MG63 (cell line): Measurements from ENCODE around the gene NMNAT1. TPM values are rescaled to one million over a fixed set of nuclear protein-coding genes. Genes with fewer than 3 reads are reported as not detected.
A peak's percentile ranks its signal among the peaks of the same experiment; 100 is the strongest.
"Not testable (repeated sequence)": the region's sequence is repeated elsewhere in the genome, so short reads cannot be mapped to it uniquely, and the experiment has no call there.

Experiments
- DNase-seq: peaks from one replicate; pipeline ENCODE4 v3.0.0-alpha.2; 2020
- H3K27me3 ChIP-seq: fragments of 250-450 bp; sonication (Bioruptor Pico); 2 replicates; pipeline ENCODE4 v1.5.1; 2020; ENCODE audit warnings: mild to moderate bottlenecking, moderate library complexity
- H3K36me3 ChIP-seq: fragments of 250-450 bp; sonication (Bioruptor Pico); 2 replicates; pipeline ENCODE4 v1.5.1; 2020; ENCODE audit warnings: mild to moderate bottlenecking, moderate library complexity
- H3K4me3 ChIP-seq: fragments of 250-450 bp; sonication (Bioruptor Pico); 2 replicates; pipeline ENCODE4 v1.5.1; 2020; ENCODE audit warnings: mild to moderate bottlenecking, moderate library complexity
- H3K9me3 ChIP-seq: fragments of 250-450 bp; sonication (Bioruptor Pico); 2 replicates; pipeline ENCODE4 v1.5.1; 2020; ENCODE audit warnings: mild to moderate bottlenecking, moderate library complexity
- total RNA-seq: library from RNA; depleted of rRNA; stranded (reverse); fragments of >200 nt; shearing (Covaris generic); gene quantifications from 2 replicates; pipeline ENCODE4 v1.2.3, GENCODE V29; 2014; ENCODE audit warnings: low replicate concordance

NMNAT1 gene
- total RNA-seq, 1 experiment from 2014 or later = 10.1 TPM

- H3K9me3 ChIP-seq = no peaks in the 10 kb centered on the region
- no peak for DNase-seq
- H3K36me3 ChIP-seq = no peaks in the 10 kb centered on the region
- no peaks in the 10 kb centered on the region for H3K27me3 ChIP-seq
- no peak overlapping the region for H3K4me3 ChIP-seq
These were observed 30.9 kb upstream of the NMNAT1 start for GRCh38 chr1:9912264-9912936.

GRCh38 chr1:9914610-9914937 lies 28.7 kb upstream of the NMNAT1 start:
- H3K4me3 ChIP-seq = no peak overlapping the region
- H3K36me3 ChIP-seq = no peaks in the 10 kb centered on the region
- H3K9me3 ChIP-seq = no peaks in the 10 kb centered on the region
- no peaks in the 10 kb centered on the region for H3K27me3 ChIP-seq
- no peak for DNase-seq

GRCh38 chr1:9916452-9916851 lies 26.8 kb upstream of the NMNAT1 start:
- Histone ChIP-seq H3K9me3 (no peaks in the 10 kb centered on the region), H3K4me3 (no peak overlapping the region), H3K27me3 (no peaks in the 10 kb centered on the region), H3K36me3 (no peaks in the 10 kb centered on the region)
- no peak for DNase-seq

GRCh38 chr1:9917495-9917894 lies 25.8 kb upstream of the NMNAT1 start:
- not testable (repeated sequence) for H3K27me3 ChIP-seq, H3K9me3 ChIP-seq, DNase-seq, H3K4me3 ChIP-seq, H3K36me3 ChIP-seq

GRCh38 chr1:9917901-9918300 lies 25.4 kb upstream of the NMNAT1 start:
- no peak overlapping the region for H3K4me3 ChIP-seq
- no peaks in the 10 kb centered on the region for H3K27me3 ChIP-seq
- H3K9me3 ChIP-seq = no peaks in the 10 kb centered on the region
- H3K36me3 ChIP-seq = no peaks in the 10 kb centered on the region
- no peak for DNase-seq

- H3K27me3 ChIP-seq = no peaks in the 10 kb centered on the region
- DNase-seq = no peak
These were observed 22.7 kb upstream of the NMNAT1 start for GRCh38 chr1:9920606-9921005.

GRCh38 chr1:9922342-9922741 lies 20.9 kb upstream of the NMNAT1 start:
- Histone ChIP-seq H3K27me3 (no peaks in the 10 kb centered on the region), H3K9me3 (no peaks in the 10 kb centered on the region), H3K4me3 (no peak overlapping the region), H3K36me3 (no peaks in the 10 kb centered on the region)
- no peak for DNase-seq

More at GRCh38 chr1:9920606-9921005, 22.7 kb upstream of the NMNAT1 start:
- H3K36me3 ChIP-seq = no peaks in the 10 kb centered on the region
- H3K4me3 ChIP-seq = no peak overlapping the region
- H3K9me3 ChIP-seq = no peaks in the 10 kb centered on the region

GRCh38 chr1:9927259-9927658 lies 16.0 kb upstream of the NMNAT1 start:
- Histone ChIP-seq H3K9me3 (no peaks in the 10 kb centered on the region), H3K36me3 (peaks cover 21% of the 10 kb centered on the region)

GRCh38 chr1:9929431-9930385 lies 13.6 kb upstream of the NMNAT1 start:
- no peak for DNase-seq
- H3K27me3 ChIP-seq = no peaks in the 10 kb centered on the region
- H3K36me3 ChIP-seq = peaks cover 21% of the 10 kb centered on the region
- H3K4me3 ChIP-seq = no peak overlapping the region
- no peaks in the 10 kb centered on the region for H3K9me3 ChIP-seq

More at GRCh38 chr1:9927259-9927658, 16.0 kb upstream of the NMNAT1 start:
- no peak for DNase-seq
- Histone ChIP-seq H3K27me3 (no peaks in the 10 kb centered on the region), H3K4me3 (no peak overlapping the region)

GRCh38 chr1:9942399-9942938 lies 806 bp upstream of the NMNAT1 start:
- H3K4me3 ChIP-seq = peak overlapping the region; percentile 96
- no peaks in the 10 kb centered on the region for H3K9me3 ChIP-seq
- DNase-seq = no peak
- peaks cover 14% of the 10 kb centered on the region for H3K36me3 ChIP-seq
- H3K27me3 ChIP-seq = no peaks in the 10 kb centered on the region

- H3K36me3 ChIP-seq = peaks cover 12% of the 10 kb centered on the region; the same call in 1 of the 2 replicates
- no peak overlapping the region for H3K4me3 ChIP-seq
- no peaks in the 10 kb centered on the region for H3K9me3 ChIP-seq
- no peak for DNase-seq
- H3K27me3 ChIP-seq = no peaks in the 10 kb centered on the region
These were observed 3.0 kb downstream of the NMNAT1 start for GRCh38 chr1:9946315-9946714.

GRCh38 chr1:9957726-9958125 lies 14.5 kb downstream of the NMNAT1 start:
- DNase-seq = no peak
- Histone ChIP-seq H3K27me3 (no peaks in the 10 kb centered on the region), H3K36me3 (no peaks in the 10 kb centered on the region), H3K4me3 (no peak overlapping the region), H3K9me3 (no peaks in the 10 kb centered on the region)

GRCh38 chr1:9960011-9960410 lies 16.7 kb downstream of the NMNAT1 start:
- no peaks in the 10 kb centered on the region for H3K36me3 ChIP-seq
- H3K4me3 ChIP-seq = no peak overlapping the region
- no peaks in the 10 kb centered on the region for H3K9me3 ChIP-seq
- peak; percentile 25 for DNase-seq
- no peaks in the 10 kb centered on the region for H3K27me3 ChIP-seq

GRCh38 chr1:9960706-9961562 lies 17.7 kb downstream of the NMNAT1 start:
- Histone ChIP-seq H3K36me3 (no peaks in the 10 kb centered on the region), H3K27me3 (no peaks in the 10 kb centered on the region), H3K9me3 (no peaks in the 10 kb centered on the region), H3K4me3 (no peak overlapping the region)
- DNase-seq = no peak

GRCh38 chr1:9984253-9984652 lies 41.0 kb downstream of the NMNAT1 start:
- DNase-seq = no peak

GRCh38 chr1:9985001-9985400 lies 41.7 kb downstream of the NMNAT1 start:
- Histone ChIP-seq H3K36me3 (no peaks in the 10 kb centered on the region; the same call in none of the 2 replicates), H3K27me3 (no peaks in the 10 kb centered on the region), H3K4me3 (no peak overlapping the region), H3K9me3 (no peaks in the 10 kb centered on the region)
- no peak for DNase-seq

More at GRCh38 chr1:9984253-9984652, 41.0 kb downstream of the NMNAT1 start:
- Histone ChIP-seq H3K36me3 (no peaks in the 10 kb centered on the region; the same call in none of the 2 replicates), H3K9me3 (no peaks in the 10 kb centered on the region), H3K27me3 (no peaks in the 10 kb centered on the region), H3K4me3 (no peak overlapping the region)
